Adrenal gland (tissue), 12 donors: Measurements from ENCODE around the gene DOCK8. TPM values are rescaled to one million over a fixed set of nuclear protein-coding genes. Genes with fewer than 3 reads are reported as not detected.

Experiments used
- DNase-seq, 7 donors: peaks; one replicate each; pipeline ENCODE4 v3.0.0-alpha.2; 2019 to 2020
- H3K27ac ChIP-seq, 5 donors: fragments of 200-600 bp; sonication (generic) in 4 of 5; 1 replicate in 3 of 5; 2 replicates in 2 of 5; pipeline versions ENCODE4 v1.5.1 to v1.8.0; 2016 to 2020; ENCODE audit warnings: mild to moderate bottlenecking in 1 of 5
- H3K27me3 ChIP-seq: fragments of 200-600 bp; 2 replicates; pipeline ENCODE4 v1.8.0; 2021
- H3K36me3 ChIP-seq, 2 donors: fragments of 200-600 bp; replicated peaks in 1 of 2; 1 replicate in 1 of 2; 2 replicates in 1 of 2; pipeline versions ENCODE4 v1.5.1 to v1.8.0; 2018 to 2022
- H3K4me1 ChIP-seq, 2 donors: fragments of 200-600 bp; replicated peaks in 1 of 2; 1 replicate in 1 of 2; 2 replicates in 1 of 2; pipeline versions ENCODE4 v1.5.1 to v1.8.0; 2018 to 2021
- H3K4me3 ChIP-seq, 4 donors: fragments of 200-600 bp; sonication (generic) in 3 of 4; one replicate each; pipeline ENCODE4 v1.5.1; 2016 to 2018
- H3K9me3 ChIP-seq, 3 donors: fragments of 200-600 bp; sonication (generic) in 1 of 3; replicated peaks in 1 of 3; 1 replicate in 2 of 3; 2 replicates in 1 of 3; pipeline versions ENCODE4 v1.5.1 to v1.8.0; 2016 to 2021
- CTCF ChIP-seq, 6 experiments: fragments of 450-650 bp in 4 of 6; fragments of 200-600 bp in 2 of 6; sonication (generic) in 1 of 6; IDR thresholded peaks; 1 replicate in 5 of 6; 2 replicates in 1 of 6; pipeline versions ENCODE4 v1.5.1 to v1.8.0; 2016 to 2021; ENCODE audit warnings: antibody characterized with exemption in 6 of 6, mild to moderate bottlenecking in 2 of 6, moderate library complexity in 1 of 6
- POLR2A ChIP-seq, 2 donors: fragments of 450-650 bp; IDR thresholded peaks; one replicate each; pipeline ENCODE4 v1.6.1; 2017; ENCODE audit warnings: antibody characterized with exemption in 2 of 2, mild to moderate bottlenecking in 2 of 2, moderate library complexity in 1 of 2
- WGBS, 4 donors: extraction: QIAGEN DNeasy Blood & Tissue Kit in 2 of 4; methylation state at CpG; one replicate each; pipeline versions ENCODE4 v1.1.5 to v1.1.7; 2013 to 2017; 5-methylcytosine and 5-hydroxymethylcytosine counted together
- intact Hi-C, 2 donors: fragments of 100-400 bp; cut with DNase I; formaldehyde crosslinking; loops; one replicate each; pipeline versions ENCODE4 v1.14.1 to v1.15.0; 2022 to 2023
- polyA plus RNA-seq, 3 donors: library from polyadenylated mRNA; stranded (reverse); fragments of 200-250 nt in 2 of 3; fragments of 350-450 nt in 1 of 3; fragmentation: Illumina TruSeq in 1 of 3; extraction: RNeasy Lipid Tissue Mini Kit (QIAGEN cat#74804) in 1 of 3; gene quantifications; one replicate each; pipeline ENCODE4 v1.2.3, GENCODE V29; 2013 to 2014
- total RNA-seq, 9 donors: library from RNA; depleted of rRNA in 4 of 9; stranded (reverse); fragments of >200 nt in 4 of 9; fragments of 120-200 nt in 1 of 9; fragmentation: NEBNext Ultra II Directional in 1 of 9; extraction: Animal tissue kit (Norgen Biotek cat#: 25700) in 1 of 9; gene quantifications; one replicate each; pipeline versions ENCODE4 v1.1.0 to v1.2.4, GENCODE V29; 2013 to 2023
- donor health status: healthy with polysubstance abuse.
- donor health status: Bipolar disorder and iron deficiency.
- donor health status: DM: yes; HTN: yes; CAD: no.
- donor health status: DM: no; HTN: no; CAD: no.
- donor health status: DM: no; HTN: no; CAD: no.
- donor health status: DM: yes; HTN: yes; CAD: no.

Gene DOCK8
- total and polyA plus RNA-seq, 12 donors: 8.3 to 134 (median 40.5) TPM

GRCh38 chr9:470552-471194, 256.0 kb downstream of the DOCK8 start:
- no peaks in the 10 kb centered on the region for H3K27me3 ChIP-seq
- intact Hi-C loops: no loop called here
- peak overlapping the region in 2 of 5 donors; percentile 53 to 85 for H3K27ac ChIP-seq
- no peaks in the 10 kb centered on the region for H3K9me3 ChIP-seq
- peaks cover 5 to 21% of the 10 kb centered on the region in 2 donors for H3K4me1 ChIP-seq
- 9 to 33% (median 15%) methylated on average over 9 of the region's 9 CpGs for WGBS, 4 donors
- no peaks in the 10 kb centered on the region for H3K36me3 ChIP-seq
- TF ChIP-seq CTCF (IDR thresholded peaks at IDR 0.05) (no peak), POLR2A (IDR thresholded peaks at IDR 0.05) (no peak)
- H3K4me3 ChIP-seq: peak overlapping the region in 3 of 4 donors; percentile 14 to 79 (median 33)
- peak in 6 of 7 donors; percentile 12 to 54 (median 34) for DNase-seq

- no peaks in the 10 kb centered on the region for H3K36me3 ChIP-seq
- H3K9me3 ChIP-seq: no peaks in the 10 kb centered on the region
- H3K4me1 ChIP-seq: peaks cover 5 to 21% of the 10 kb centered on the region in 2 donors
- no peak overlapping the region for H3K27ac ChIP-seq
- 74 to 87% (median 81%) methylated on average over 4 of the region's 4 CpGs for WGBS, 4 donors
- no peak overlapping the region for H3K4me3 ChIP-seq
- DNase-seq: no peak
- intact Hi-C loops: no loop called here
- no peaks in the 10 kb centered on the region for H3K27me3 ChIP-seq
- TF ChIP-seq POLR2A (IDR thresholded peaks at IDR 0.05) (no peak), CTCF (IDR thresholded peaks at IDR 0.05) (no peak)
Observed at GRCh38 chr9:471320-471719, 256.7 kb downstream of the DOCK8 start.

- intact Hi-C loops: no loop called here
- H3K9me3 ChIP-seq: no peaks in the 10 kb centered on the region
- peaks cover 5 to 21% of the 10 kb centered on the region in 2 donors for H3K4me1 ChIP-seq
- 85 to 96% (median 89%) methylated on average over 7 of the region's 7 CpGs for WGBS, 4 donors
- H3K27me3 ChIP-seq: no peaks in the 10 kb centered on the region
- H3K4me3 ChIP-seq: no peak overlapping the region
- no peak for TF ChIP-seq CTCF (IDR thresholded peaks at IDR 0.05)
- TF ChIP-seq POLR2A (IDR thresholded peaks at IDR 0.05): no peak
- no peaks in the 10 kb centered on the region for H3K36me3 ChIP-seq
- no peak for DNase-seq
- H3K27ac ChIP-seq: no peak overlapping the region
Observed at GRCh38 chr9:472479-473075, 257.9 kb downstream of the DOCK8 start.

- DNase-seq: no peak
- Histone ChIP-seq H3K27me3 (no peaks in the 10 kb centered on the region), H3K27ac (no peak overlapping the region), H3K9me3 (no peaks in the 10 kb centered on the region), H3K4me1 (no peaks in the 10 kb centered on the region), H3K4me3 (no peak overlapping the region), H3K36me3 (no peaks in the 10 kb centered on the region)
- no peak for TF ChIP-seq POLR2A (IDR thresholded peaks at IDR 0.05)
- TF ChIP-seq CTCF (IDR thresholded peaks at IDR 0.05): no peak
- intact Hi-C loops: no loop called here
Observed at GRCh38 chr9:477193-477592, 262.5 kb downstream of the DOCK8 start.
